Effector memory CD4-positive, alpha-beta T cell (primary cell): Measurements from ENCODE around the gene OOSP4A.

ENCODE experiments used
- DNase-seq, 3 donors: peaks; one replicate each; pipeline ENCODE4 v3.0.0-alpha.2; 2020
- H3K27ac ChIP-seq: 2 replicates; pipeline ENCODE4 v1.7.0; 2013; ENCODE audit warnings: mild to moderate bottlenecking, low read length, moderate library complexity; ENCODE audit not compliant: insufficient read depth, poor library complexity, severe bottlenecking
- H3K27me3 ChIP-seq: replicated peaks from 2 replicates; pipeline ENCODE4 v1.7.0; 2013; ENCODE audit warnings: mild to moderate bottlenecking, low read length; ENCODE audit not compliant: insufficient read depth, control insufficient read depth, poor library complexity, severe bottlenecking
- H3K36me3 ChIP-seq: 2 replicates; pipeline ENCODE4 v1.7.0; 2013; ENCODE audit warnings: mild to moderate bottlenecking, low read length, moderate library complexity; ENCODE audit not compliant: control insufficient read depth, insufficient read depth
- H3K4me1 ChIP-seq: 2 replicates; pipeline ENCODE4 v1.7.0; 2013; ENCODE audit warnings: low read length, mild to moderate bottlenecking; ENCODE audit not compliant: control insufficient read depth, insufficient read depth, poor library complexity, severe bottlenecking
- H3K4me3 ChIP-seq: 2 replicates; pipeline ENCODE4 v1.7.0; 2013; ENCODE audit warnings: low read length, low read depth, mild to moderate bottlenecking; ENCODE audit not compliant: insufficient read depth, poor library complexity, severe bottlenecking
- H3K9me3 ChIP-seq: 2 replicates; pipeline ENCODE4 v1.7.0; 2013; ENCODE audit warnings: mild to moderate bottlenecking, low read length, moderate library complexity; ENCODE audit not compliant: control insufficient read depth
- total RNA-seq, 3 donors: gene quantifications; one replicate each; lab custom pipeline; 2026; lab: John Stamatoyannopoulos, UW

The OOSP4A gene
- total RNA-seq: 0 reads per million in 3 donors

DNA sequence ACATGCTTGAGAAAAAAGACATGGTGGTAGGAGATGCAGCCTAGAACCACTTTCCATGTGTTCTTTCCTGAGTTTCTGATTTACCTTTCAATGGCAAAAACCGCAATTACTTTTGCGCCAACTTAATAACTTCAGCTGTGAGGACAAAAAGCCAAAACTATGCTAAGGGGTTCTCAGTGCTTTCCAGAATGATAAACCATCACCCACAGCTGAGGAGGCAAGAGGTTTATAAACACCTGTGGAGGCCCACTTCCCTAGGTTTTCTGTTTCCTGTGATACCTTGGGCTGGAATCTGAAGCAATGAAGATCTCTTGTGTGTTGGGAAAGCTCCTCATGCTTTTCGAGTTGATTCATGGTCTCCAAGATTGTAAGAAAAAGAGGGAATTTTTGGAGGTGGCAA lies at the start of gene OOSP4A:
Gene OOSP4A, plus strand, starts transcription at position 301 of the 400 bp plus-strand sequence. Its CDS starts 0 bp downstream, at position 301.
- Histone ChIP-seq H3K9me3 (no peaks in the 10 kb centered on the region), H3K4me1 (no peaks in the 10 kb centered on the region), H3K4me3 (no peak within 1 kb of the TSS), H3K36me3 (no peaks in the 10 kb centered on the region), H3K27me3 (no peaks in the 10 kb centered on the region), H3K27ac (no peak within 1 kb of the TSS)
- DNase-seq: no peak

GRCh38 chr11:59918480-59918879 lies 45.4 kb upstream of the OOSP4A start:
- H3K36me3 ChIP-seq: no peaks in the 10 kb centered on the region
- H3K9me3 ChIP-seq: peaks cover 12% of the 10 kb centered on the region
- no peak overlapping the region for H3K4me3 ChIP-seq
- H3K4me1 ChIP-seq: no peaks in the 10 kb centered on the region
- no peak for DNase-seq
- H3K27me3 ChIP-seq: no peaks in the 10 kb centered on the region
- H3K27ac ChIP-seq: no peak overlapping the region

DNA sequence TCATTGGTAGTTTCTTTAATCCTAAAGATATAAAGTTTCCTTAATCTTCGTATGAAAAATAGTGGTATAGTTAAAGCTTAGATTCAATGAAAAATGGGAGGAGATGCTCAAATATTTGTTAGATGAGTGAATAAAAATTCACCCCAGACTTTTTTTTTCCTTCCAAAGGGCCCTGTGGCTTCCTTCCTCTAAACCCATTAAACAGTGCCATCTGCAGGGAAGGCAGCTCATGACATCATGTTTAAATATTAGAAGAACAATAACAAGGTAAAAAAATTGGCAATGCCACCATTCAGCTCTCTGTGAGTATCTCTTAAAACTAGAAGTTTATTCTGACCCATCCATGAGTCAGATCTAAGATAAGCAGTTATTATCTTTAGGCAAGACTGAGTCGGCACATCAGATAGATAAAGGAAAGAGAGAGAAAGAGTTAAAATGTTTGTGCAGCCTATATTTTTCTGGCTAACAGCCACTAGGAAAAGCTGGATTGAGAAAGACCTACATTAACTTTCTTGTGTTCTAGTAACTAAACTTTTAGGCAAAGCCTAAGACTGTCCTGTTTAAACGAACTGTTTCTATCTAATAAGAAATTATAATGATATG lies 44.7 kb upstream of the OOSP4A start:
- H3K27ac ChIP-seq: no peak overlapping the region
- no peak overlapping the region for H3K4me3 ChIP-seq
- no peak for DNase-seq
- H3K9me3 ChIP-seq: peaks cover 16% of the 10 kb centered on the region
- H3K27me3 ChIP-seq: no peaks in the 10 kb centered on the region
- no peaks in the 10 kb centered on the region for H3K4me1 ChIP-seq
- no peaks in the 10 kb centered on the region for H3K36me3 ChIP-seq

DNA sequence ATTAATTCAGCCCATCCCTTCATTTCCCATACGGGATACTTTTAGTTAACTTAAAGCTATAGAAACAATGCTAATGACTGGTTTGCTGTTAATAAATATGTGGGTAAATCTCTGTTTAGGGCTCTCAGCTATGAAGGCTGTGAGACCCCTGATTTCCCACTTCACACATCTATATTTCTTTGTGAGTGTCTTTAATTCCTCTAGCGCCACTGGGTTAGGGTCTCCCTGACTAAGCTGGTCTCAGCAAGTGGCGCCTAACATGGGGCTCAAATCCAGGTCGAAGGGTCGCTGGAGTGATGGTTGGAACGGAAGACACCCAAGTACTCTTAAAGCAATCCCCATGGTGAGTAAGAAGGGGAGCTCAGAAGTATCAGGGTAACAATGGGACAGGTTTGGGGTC lies 40.0 kb upstream of the OOSP4A start:
- Histone ChIP-seq H3K4me1 (no peaks in the 10 kb centered on the region), H3K4me3 (no peak overlapping the region), H3K36me3 (no peaks in the 10 kb centered on the region), H3K27ac (no peak overlapping the region), H3K27me3 (no peaks in the 10 kb centered on the region), H3K9me3 (peaks cover 16% of the 10 kb centered on the region)
- no peak for DNase-seq

DNA sequence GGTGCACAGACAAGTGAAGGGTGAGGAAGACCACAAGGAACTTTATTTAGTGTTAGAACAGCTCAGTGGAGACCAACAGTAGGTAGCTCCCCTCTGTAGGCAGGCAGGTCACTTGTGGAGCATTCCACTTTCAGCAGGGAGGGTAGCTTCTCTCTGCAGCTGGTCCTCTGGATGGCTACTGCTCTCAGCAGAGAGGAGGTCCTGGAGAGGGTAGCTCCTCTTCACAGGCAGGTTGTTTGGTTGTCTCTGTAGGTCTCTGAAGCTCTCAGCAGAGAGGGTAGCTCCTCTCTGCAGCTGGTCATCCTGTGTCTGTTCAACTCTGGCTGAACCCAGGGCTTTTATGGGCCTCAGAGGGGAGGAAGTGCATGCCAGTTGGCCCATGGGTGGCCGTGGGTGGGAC lies 32.1 kb upstream of the OOSP4A start:
- no peak for DNase-seq
- Histone ChIP-seq H3K9me3 (no peaks in the 10 kb centered on the region), H3K36me3 (no peaks in the 10 kb centered on the region), H3K27ac (no peak overlapping the region), H3K4me1 (no peaks in the 10 kb centered on the region), H3K27me3 (peaks cover 4% of the 10 kb centered on the region), H3K4me3 (no peak overlapping the region)

- H3K36me3 ChIP-seq: no peaks in the 10 kb centered on the region
- no peak within 1 kb of the TSS for H3K27ac ChIP-seq
- H3K9me3 ChIP-seq: no peaks in the 10 kb centered on the region
- H3K27me3 ChIP-seq: no peaks in the 10 kb centered on the region
- no peak within 1 kb of the TSS for H3K4me3 ChIP-seq
- no peak for DNase-seq
- H3K4me1 ChIP-seq: no peaks in the 10 kb centered on the region
Observed at GRCh38 chr11:59938132-59938531, 25.7 kb upstream of the OOSP4A start, which contains the start of gene OOSP1. OOSP1 (plus strand) TSS chr11:59938432; CDS start chr11:59938455, 23 bp downstream.

DNA sequence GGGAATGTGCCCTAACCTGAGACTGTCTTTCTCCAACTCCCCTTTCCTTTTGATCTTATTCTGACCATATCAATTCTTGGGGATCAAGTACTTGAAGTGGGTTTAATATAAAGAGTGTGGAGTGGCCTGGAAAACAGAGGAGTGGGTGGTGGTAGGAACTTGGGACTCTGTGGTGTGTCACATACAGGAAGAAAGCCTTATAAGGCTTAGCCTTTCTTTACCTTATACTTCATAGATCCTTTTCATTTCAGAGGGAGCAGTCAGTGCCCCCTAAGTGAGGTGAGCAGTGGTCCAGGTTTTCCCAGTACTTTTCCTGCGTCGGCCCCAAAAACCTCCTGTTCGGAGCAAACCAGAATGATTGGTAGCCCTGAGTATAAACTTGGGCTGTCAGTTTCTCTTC lies 25.1 kb upstream of the OOSP4A start:
- Histone ChIP-seq H3K27ac (no peak overlapping the region), H3K4me3 (no peak overlapping the region), H3K36me3 (no peaks in the 10 kb centered on the region), H3K9me3 (no peaks in the 10 kb centered on the region), H3K27me3 (no peaks in the 10 kb centered on the region), H3K4me1 (no peaks in the 10 kb centered on the region)
- no peak for DNase-seq

GRCh38 chr11:59939482-59939881 lies 24.4 kb upstream of the OOSP4A start:
- Histone ChIP-seq H3K27ac (no peak overlapping the region), H3K4me1 (no peaks in the 10 kb centered on the region), H3K4me3 (no peak overlapping the region), H3K27me3 (no peaks in the 10 kb centered on the region), H3K36me3 (no peaks in the 10 kb centered on the region), H3K9me3 (no peaks in the 10 kb centered on the region)
- no peak for DNase-seq

DNA sequence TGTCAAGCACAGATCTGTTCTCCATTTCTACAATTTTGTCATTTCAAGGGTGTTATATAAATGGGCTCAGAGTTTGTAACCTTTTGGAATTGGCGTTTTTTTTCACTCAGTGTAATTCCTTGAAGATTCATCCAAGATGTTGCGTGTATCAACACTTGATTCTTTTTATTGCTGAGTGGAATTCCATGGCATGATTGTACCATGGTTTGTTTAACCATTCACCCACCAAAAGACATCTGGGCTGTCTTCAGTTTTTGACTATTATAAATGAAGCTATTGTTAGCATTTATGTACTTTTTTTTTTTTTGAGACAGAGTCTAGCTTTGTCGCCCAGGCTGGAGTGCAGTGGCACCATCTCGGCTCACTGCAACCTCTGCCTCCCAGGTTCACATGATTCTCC lies 22.7 kb upstream of the OOSP4A start:
- no peak for DNase-seq
- no peak overlapping the region for H3K4me3 ChIP-seq
- no peaks in the 10 kb centered on the region for H3K27me3 ChIP-seq
- no peaks in the 10 kb centered on the region for H3K36me3 ChIP-seq
- H3K27ac ChIP-seq: no peak overlapping the region
- H3K9me3 ChIP-seq: no peaks in the 10 kb centered on the region
- no peaks in the 10 kb centered on the region for H3K4me1 ChIP-seq

DNA sequence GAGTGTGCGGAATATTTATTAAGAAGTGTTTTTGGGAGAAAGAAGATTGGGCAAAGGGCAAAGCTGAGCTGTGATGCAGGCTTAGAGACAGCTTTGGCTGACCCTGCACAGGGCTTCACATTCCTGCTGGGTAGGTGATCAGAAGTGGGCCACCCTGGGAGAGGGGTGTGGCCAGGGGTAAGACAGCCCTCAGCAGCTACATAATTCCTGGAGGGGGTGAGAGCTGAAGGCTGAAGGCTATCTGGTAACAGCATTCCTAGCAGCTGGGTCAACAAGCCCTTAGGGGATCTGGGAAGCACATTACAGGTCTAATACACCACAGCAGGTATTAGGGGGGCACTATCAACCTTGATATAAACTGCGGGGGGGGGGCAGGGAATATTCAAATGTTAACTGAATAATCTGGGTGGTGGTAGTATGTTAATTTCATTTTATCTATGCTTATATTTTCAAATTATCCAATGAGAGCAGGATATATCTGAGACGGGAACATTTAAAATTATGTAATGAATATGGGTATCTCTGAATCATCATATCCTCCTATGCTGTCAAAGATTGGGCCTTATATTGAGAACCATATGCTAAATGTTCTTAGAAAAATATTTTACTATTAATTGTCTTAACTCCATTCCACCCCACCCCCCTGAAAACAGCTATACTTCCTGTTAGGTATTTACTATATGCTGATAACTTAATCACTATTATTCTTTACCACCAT lies 19.7 kb upstream of the OOSP4A start:
- Histone ChIP-seq H3K27me3 (no peaks in the 10 kb centered on the region), H3K9me3 (no peaks in the 10 kb centered on the region), H3K27ac (no peak overlapping the region), H3K36me3 (no peaks in the 10 kb centered on the region), H3K4me1 (no peaks in the 10 kb centered on the region), H3K4me3 (no peak overlapping the region)
- no peak for DNase-seq
